ENCODE measurements around the gene STX18.

STX18 gene

DNA sequence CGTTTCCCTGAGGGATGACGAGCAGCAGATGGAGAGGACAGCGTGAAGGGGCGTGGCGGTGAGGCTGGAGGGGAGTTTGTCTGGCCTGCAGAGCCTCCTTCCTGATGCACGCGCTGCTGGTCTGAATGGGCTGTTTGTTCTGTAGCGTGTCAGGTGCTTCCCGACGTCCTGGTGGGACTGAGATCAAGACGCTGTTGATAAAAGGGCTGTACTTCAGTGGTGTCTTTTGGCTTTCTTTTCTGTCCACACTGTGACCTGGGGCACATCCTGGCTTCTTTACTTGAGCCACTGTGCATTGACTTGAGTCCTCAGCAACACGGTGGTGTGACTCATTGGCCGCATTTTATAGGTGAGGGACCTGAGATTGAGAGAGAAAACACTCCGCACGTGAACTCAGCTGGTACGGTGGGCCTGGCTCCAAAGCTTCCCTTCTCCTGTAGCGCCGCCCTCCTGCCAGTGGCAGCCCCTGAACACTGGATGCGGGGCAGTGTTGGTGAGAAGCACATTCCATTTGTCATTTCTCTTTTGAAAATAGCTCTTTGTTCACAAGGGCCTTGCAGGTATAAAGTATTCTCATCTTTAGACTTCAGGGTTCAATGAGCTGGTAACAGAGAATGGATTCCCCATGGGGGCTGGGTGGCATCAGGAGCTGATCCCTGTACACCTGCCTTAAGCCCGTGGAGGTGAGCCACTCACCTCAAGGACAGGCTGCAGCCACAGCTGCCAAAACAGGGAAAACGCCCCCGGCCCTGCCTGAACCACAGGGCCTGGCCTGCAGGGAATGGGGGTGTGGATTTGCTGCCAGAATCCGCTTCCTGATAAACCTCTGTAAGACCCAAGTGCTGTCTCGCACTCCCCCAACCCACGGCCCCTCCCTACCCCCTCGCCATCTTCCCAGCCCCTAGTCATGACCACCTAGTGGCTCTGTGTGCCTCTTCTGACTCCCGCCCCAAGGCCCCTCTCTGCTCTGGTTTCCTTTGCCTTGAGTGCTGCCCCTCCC is 125.7 kb downstream of the STX18 start:
- no peak for DNase-seq

DNA sequence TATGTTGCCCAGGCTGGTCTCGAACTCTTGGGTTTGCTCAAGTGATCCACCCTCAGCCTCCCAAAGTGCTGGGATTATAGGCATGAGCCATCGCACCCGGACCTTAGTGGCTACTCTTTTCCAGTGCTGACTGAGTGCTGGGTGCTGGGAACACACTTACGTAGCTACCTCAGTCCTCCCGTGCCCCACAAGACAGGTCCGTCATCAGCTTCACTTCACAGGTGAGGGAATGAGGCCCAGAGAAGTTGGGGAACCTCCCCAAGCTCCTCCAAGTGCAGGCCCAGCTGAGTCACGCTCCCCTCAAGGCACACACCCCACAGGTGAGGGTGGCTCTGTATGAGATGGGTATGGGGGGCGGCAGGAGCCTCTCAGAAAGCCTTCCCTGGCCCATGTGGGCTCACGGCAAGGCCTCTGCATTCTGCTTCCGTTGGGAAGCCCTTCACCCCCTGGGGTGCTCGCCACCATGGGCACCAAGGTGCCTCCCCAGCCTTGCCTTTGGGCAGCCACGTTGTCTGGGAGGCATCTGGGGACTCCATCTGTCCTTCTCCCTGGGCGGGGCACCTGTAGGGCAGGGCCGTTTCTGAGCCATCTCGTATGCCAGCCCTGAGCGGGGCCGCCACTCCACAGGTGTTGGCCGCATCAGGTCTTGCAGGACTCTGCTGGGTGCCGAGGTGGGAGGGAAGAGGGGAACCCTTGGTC is 126.6 kb downstream of the STX18 start:
- no peak for DNase-seq

DNA sequence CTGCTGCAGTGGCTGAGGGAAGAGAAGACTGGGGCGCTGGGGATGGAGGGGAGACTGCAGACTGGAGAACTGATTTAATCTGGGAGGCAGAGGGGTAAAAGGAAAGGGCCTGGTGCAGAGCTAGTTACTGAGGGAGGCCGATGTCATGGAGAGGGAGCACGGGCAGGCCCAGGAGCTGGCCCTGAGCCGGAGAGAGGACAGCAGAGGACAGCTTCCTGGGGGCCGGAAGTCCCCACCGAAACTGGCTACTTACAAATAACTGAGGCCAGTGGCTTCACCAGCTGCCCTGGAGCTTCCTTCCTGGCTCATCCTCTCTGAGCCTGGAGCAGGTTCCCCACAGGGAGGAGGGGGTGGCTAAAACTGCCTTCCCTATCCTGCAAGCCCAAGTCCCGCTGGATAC is 128.0 kb downstream of the STX18 start:
- DNase-seq = no peak

DNA sequence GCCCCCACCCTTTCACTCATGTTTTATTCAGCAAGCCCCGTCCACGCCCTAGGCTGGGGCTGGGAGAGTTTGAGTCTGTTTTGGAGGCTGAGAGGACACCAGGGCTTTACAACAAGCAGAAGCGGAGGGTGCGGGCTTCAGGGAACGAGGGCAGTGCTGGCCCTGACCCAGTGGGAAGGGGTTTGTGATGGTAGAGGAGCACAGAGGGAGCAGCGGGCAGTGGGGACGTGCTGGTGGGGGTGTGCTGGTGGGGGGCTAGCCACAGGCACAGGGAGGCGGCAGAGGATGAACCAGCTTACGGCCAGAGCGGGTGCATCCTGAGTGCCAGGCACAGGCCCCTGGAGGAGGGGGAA is 128.5 kb downstream of the STX18 start:
- no peak for DNase-seq

DNA sequence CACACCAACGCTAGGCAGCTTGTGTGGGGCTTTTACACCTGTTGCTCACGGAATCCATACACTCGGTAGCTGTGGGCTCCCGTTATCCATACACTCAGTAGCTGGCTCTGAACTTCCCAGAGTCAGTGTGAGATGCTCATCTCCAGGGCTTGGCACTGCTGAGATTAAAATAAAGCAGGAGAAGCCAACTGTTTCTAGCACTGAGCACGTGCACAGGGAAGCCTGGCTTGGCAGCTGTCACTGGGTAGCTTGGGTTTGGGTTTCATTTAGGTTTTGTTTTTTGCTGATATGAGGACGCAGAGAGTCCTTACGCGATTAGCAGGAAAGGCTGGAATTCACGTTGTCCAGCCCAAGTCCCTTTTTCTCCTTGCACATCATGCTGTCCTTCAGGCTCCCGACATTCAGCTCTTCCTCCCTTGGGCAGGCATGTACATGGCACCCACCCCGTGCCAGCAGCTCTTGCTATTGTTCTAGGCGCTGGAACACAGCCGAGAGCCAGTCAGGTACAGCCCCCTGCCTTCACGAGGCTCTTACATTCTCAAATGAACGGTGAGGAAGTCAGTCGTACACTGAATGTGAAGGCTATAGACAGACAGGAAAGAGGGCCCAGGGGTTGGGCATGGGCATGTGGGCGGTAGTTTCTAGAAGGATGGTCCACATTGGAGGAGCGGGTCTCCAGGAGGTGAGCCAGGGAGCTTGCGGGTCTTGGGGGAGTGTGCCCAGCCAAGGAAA is 129.0 kb downstream of the STX18 start:
- DNase-seq = no peak

DNA sequence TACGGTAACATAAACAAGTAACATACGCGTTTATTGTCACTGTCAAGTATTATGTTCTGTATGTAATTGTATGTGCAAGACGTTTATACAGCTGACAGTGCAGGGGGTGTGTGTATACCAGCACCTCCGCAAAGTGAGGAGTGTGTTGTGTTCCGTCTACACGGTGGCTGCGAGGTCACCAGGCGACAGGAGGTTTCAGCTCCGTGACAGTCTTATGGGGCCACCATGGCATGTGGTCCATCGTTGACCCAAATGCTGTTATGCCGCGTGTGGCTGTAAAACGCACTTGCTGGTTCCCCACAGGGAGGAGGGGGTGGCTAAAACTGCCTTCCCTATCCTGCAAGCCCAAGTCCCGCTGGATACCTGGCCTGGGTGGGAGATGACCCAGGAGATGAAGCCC is 129.9 kb downstream of the STX18 start:
- DNase-seq = no peak

DNA sequence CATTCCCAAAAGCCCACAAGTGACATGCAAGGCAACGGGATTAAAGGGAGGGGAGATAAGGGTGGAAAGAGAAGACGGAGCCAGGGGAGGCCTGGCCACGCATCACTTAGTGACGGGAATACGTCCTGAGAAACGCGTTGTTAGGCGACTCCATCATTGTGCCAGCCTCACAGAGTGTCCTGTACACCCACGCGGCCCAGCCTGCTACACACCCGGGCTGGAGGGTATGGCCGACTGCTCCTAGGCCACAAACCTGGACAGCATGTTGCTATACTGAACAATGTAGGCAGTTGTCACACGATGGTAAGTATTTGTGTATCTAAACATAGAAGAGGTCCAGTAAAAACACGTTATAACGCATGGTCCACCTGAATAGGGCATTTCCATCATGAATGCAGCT is 131.6 kb downstream of the STX18 start:
- no peak for DNase-seq

DNA sequence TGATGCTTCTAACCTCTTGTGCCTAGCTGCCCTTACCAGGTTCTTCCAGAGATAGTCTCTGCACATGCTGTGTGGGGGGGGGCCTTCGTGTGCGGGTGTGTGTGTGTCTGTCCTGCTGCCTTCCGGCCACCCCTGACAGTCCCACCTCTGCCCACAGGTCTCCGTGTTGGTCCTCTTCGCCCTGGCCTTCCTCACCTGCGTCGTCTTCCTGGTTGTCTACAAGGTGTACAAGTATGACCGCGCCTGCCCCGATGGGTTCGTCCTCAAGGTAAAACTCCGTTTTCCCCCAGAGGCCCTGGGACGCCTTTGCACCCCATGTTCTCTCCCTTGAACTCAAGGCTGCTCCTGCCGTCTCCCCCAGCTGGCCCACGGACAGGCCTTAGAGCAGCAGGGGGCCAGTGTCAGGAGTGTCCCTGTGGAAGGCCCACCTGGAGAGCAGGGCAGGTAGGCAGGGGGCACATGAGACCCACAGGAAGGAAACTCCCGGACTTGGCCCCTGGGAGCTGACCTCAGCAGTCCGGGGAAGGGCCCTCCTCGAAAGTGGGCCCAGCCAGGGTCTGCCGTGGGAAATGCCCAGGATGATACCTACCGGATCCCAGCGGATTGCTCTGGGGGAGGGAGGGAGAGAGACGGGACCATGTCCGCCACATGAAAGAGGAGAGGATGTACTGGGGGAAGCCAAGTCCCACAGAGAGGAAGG is 132.3 kb downstream of the STX18 start:
- no peak for DNase-seq

DNA sequence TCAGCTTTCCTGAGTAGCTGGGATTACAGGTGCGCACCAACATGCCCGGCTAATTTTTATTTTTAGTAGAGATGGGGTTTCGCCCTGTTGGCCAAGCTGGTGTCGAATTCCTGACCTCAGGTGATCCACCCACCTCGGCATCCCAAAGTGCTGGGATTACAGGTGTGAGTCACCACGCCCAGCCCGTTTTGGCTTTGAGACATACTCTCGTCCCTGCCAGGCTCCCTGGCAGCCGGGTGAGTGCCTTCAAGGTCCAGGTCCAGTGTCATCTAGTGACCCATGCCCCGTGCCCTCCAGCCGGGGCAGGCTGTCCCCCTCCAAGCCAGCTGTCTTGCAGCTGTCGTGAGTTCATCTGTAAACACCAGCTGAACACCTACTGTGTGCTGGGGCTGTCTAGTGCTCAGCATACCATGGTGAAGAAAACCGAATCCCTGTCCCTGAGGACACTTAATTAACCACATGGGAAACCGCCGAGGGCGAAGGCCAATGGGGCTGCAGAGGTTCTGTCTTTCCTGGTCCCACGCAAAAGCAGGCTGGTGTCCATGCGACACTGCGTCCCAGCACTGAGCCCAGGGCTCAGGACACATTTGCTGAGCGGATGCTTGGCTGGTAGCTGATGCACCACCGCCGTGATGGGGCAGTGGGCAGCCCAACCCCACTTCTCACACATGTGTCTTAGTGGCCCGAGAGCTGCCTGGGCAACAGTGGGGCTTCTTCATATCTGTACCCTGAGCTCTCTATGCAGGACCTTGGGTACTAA is 133.1 kb downstream of the STX18 start:
- no peak for DNase-seq

DNA sequence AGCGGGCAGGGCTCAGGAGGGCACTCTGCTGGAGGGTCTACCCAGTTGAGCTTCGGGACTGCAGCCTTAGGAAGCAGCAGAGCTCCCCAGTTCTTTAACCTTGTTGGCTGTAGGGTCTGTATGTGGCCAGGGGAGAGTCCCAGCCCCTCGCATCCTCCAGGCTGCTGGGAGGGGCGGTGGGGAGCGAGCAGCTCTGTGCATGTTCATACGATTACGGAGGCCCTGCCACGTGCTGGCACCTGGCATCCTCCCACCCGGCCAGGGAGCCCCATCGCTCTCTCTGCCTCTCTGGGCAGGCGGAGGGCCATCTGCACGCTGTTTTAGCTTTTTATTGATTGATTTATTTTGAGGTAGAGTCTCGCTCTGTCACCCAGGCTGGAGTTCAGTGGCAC is 133.7 kb downstream of the STX18 start:
- DNase-seq = no peak

DNA sequence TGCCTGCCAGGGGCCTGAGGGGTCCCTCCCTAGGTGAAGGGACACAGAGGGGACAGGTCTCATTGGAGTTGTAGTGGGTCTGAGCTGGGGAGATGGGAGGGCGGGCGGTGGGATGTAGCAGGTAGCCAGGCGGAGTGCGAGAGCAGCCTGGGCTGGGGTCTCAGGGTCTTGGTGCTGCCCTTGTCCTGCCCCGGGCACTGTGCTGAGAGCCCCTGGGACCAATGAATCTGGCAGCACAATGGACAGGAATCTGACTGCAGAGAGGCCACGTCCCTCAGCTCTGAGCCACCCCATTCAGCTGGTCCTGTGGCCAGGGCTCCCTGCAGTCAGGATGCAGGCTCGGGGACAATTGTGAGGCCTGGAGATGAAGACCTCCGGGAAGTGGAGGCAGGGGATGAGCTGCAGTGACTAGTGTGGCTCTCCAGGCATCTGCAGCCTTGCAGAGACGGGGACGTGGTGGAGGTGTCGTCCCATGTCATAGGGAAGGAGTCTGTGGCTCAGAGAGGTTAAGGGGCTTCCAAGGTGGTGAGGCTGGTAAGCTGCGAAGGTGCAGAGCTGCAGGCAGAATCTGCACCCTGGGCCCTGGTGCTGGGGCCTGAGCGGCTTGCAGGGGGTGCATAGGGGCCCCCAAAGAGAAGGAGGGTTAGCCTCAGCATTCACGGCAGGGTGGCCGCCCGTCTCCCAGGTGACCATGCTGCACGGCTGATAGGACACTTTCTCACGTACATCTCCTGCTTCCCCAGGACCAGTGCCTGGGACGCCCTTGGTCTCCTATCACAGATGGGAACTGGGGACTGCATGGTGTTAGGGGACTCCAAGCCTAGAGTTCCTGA is 134.3 kb downstream of the STX18 start:
- no peak for DNase-seq

DNA sequence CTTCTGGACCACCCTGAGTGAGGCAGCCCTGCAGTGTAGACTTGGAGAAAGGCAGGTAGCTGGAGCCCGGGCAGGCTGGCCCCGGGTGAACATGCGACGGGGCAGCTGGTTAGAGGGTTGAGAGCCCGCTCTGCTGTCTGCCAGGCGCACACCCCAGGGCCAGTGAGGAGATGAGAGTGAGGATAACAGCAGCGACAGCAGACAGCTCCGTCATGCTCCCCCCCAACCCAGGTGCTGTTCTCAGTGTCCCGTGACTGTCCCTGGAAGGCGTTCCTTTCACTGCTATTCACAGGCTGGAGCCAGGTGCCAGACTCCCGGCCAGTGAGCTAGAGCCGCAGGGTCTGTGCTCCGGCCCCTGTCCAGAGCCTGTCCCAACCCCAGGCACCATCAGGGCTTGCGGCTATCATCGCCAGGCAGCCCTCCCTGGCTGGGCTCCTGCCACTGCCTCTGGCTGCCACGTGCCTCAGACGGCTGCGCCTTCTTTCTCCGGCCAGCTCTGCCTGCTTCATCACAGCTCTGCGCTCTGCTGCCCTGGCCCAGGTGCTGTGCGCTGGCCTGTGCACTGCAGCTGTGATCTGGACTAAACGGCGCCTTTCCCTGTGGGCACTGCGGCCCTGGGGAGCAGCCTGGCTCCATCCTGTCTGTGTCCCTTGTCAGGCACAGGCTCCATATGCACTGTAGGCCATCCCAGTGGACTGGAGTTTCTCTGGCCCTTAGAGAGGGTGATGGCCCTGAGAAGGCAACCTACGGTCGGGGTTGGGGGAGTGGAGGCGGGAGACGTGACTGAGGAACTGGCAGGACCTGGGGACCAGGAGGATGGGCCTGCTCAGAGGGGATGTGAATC is 135.2 kb downstream of the STX18 start:
- DNase-seq = no peak

DNA sequence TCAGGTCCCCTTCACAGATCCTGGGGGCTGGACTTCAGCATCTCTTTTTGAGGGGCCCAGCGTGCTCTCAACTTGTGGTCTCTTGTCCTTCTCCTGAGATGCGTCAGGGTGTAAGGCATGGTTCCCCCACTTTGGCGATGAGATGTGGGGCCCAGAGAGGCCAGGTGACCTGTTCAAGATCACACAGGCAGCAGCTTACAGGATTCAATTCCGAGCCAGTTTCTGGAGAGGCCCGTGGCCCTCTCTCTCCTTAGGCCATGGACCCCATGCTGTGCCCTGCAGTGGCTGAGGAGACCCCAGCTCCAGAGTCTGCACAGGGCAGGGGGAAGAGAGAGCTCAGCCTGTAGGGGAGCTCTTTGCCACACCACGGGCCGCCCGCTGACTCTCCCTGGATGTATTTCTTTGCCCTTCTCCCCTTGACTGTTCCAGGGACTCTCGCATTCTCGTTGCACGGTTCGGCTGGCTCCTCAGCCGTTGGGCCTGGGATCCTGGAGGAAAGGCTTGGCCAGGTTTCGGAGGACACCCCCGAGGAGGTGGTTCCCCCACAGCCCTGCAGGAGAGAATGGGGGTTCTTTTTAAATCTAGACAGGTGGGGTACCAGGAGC is 136.4 kb downstream of the STX18 start:
- no peak for DNase-seq

DNA sequence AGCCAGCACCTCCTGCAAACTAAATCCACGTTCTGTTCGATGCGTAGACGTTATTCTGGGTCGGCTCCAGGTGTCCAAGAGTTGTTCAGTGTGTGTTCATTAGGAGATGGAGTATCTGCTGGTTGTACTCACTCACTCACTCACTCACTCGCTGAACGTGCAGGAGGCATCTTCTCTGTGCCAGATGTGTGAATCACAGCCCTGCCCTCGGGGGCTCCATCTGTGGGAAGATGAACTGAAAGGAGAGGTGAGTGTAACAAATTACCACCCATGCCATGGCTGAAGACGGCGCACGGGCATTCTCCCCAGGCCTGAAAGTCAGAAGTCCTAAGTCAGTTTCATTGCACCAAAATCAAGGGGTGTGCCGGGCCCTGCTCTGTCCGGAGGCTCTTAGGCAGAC is 138.9 kb downstream of the STX18 start:
- DNase-seq = no peak

DNA sequence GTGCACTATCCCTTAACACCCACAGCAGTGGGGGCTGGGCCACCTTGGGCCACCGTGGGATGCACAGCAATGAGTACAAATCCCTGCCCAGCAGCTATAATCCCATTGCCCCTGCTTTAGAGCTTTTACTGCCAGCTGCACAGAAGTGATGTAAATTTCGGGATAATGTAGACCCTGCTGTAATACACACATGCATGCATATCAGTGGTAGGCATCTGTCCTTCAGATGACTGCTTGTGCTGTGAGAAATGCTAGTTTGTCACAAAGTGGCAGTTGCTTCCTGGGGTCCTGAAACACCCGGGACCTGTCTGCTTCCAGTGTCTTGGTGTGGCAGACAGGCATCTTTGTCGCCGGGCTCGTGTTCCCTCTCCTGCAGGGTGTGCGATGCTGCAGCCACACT is 140.8 kb downstream of the STX18 start:
- DNase-seq = no peak

DNA sequence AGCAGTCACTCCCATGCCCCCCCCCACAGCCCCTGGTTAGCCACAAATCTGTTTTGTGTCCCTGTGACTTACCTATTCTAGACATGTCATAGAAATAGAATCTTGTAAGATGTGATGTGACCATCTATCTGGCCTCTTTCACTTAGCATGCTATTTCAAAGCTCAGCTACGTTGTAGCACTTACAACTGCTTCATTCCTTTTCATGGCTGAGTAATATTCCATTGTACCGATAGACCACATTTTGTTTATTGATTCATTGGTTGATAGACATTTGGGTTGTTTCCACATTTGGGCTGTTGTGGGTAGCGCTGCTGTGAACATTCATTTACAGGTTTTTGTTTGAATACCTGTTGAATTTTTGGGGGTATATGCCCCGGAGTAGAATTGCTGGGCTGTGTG is 143.4 kb downstream of the STX18 start:
- DNase-seq = no peak

DNA sequence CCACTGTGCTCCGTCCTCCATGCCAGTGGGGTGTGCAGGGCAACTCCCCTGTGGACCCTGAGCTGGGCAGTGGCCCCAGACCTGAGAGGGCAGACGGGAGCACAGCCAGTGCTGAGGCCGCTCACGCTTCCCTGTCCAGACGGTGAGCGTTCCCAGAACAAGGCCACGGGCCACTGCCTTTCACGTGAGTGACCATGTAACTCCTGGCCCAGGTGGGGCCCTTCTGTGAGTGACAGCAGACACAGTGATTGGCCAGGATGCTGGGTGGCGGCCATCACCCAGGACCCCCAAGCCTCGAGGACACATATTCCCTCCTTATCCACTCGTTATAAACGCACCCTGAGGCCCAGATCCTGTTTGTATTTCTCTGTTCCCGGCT is 144.4 kb downstream of the STX18 start:
- no peak for DNase-seq

DNA sequence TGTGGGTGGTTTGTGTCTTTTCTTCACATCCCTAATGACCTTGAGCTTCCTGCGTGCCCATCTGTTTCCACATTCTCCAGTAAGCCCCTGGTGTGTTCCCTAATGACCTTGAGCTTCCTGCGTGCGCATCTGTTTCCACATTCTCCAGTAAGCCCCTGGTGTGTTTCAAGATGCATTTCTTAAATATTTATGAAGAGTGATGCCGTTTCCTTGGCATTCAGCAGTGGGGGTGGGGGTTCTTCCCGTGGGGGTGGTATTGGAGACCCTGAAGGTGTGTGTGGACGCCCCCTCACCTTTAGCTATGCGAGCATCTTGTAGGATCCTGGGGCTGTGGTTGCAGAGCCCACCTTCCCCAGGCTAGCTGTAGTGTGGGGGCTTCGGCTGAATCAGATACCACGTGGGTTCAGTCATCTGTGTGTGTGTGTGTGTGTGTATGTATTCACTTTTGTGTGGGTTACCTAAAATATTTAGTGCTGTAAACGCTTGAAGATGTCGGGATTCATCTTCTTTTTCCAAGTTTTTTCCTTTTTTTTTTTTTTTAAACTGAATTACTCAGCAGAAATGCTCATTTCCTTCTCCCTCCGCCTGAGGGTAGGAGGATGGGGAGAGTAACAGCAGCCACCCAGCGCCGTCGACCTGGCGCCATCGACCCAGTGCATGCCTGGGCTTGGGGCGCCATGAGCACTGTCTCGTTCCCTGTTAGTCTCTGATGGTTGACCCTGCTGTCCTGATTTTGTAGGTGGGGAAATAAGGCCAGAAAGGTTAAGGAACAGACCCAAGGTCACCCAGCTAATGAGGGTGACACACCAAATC is 145.0 kb downstream of the STX18 start:
- DNase-seq = no peak
